ENCODE measurements around the gene UBE2G2. TPM values are rescaled to one million over a fixed set of nuclear protein-coding genes. Genes with fewer than 3 reads are reported as not detected.
A peak's percentile ranks its signal among the peaks of the same experiment; 100 is the strongest.

The UBE2G2 gene
- total RNA-seq, 1 donor from 2014 or later = 78.8 TPM

DNA sequence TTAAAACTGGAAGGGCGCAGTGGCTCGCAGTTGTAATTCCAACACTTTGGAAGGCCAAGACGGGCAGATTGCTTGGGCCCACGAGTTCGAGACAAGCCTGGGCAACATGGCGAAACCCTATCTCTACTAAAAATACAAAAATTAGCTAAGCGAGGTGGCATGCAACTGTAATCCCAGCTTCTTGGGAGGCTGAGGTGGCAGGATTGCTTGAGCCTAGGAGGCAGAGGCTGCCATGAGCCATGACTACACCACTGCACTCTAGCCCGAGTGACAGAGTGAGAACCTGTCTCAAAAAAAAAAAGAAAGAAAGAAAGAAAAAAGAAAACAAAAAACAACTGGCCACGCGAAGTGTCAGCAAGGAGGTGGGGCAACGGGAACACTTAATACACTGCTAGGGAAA, 6.3 kb downstream of the UBE2G2 start:
- H3K9me3 ChIP-seq = no peaks in the 10 kb centered on the region
- intact Hi-C loops (cut with DNase I) = no loop called here
- H3K4me1 ChIP-seq = peaks cover 15% of the 10 kb centered on the region
- H3K27me3 ChIP-seq = no peaks in the 10 kb centered on the region
- DNase-seq = no peak
- H3K4me3 ChIP-seq = no peak overlapping the region
- TF ChIP-seq CTCF (IDR thresholded peaks at IDR 0.05) = no peak
- H3K27ac ChIP-seq = no peak overlapping the region
- peaks cover 23% of the 10 kb centered on the region for H3K36me3 ChIP-seq
- ATAC-seq = no peak

DNA sequence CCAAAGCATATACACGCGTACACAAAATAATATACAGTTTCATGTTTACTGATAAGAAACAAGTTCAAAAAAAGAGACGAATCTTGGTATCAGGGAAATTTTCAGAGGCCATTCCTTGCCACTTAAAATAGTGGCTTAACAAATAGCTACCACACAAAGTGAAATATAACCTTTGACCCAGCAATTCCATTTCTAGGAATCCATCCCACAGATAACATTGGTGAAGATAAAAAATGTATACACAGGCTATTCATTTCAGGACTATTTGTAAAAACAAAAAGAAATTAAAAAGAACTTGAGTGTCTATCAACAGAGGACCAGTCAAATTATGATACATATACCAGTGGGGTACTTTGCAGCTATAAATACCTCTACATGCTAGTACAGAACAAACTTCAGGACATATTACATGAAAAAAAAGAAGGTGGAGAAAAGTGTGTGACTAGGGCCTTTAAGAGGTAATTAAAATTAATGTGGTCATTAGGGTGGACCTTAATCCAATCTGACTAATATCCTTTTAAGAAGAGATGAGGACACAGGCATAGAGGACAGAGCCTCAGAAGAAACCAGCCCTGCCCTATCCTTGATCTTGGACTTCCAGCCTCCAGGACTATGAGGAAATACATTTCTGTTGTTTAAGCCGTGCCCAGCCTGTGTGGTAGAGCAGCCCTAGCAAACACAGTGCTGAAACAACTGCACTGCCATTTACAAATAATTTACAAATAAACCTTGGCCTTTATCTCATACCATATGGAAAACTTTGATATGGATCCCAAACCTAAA, 7.8 kb downstream of the UBE2G2 start:
- Histone ChIP-seq H3K4me3 (no peak overlapping the region), H3K27me3 (no peaks in the 10 kb centered on the region), H3K4me1 (peaks cover 8% of the 10 kb centered on the region), H3K27ac (no peak overlapping the region), H3K36me3 (peaks cover 16% of the 10 kb centered on the region), H3K9me3 (no peaks in the 10 kb centered on the region)
- intact Hi-C loops (cut with DNase I) = loop anchor here (2.0 kb wide), 1 partner anchor 283 kb away; no protein-coding TSS in a partner anchor
- ATAC-seq (no peak), DNase-seq (no peak)
- TF ChIP-seq CTCF (IDR thresholded peaks at IDR 0.05) = no peak

- H3K9me3 ChIP-seq = no peaks in the 10 kb centered on the region
- peaks cover 8% of the 10 kb centered on the region for H3K4me1 ChIP-seq
- TF ChIP-seq CTCF (IDR thresholded peaks at IDR 0.05) = peak; percentile 85
- peaks cover 8% of the 10 kb centered on the region for H3K36me3 ChIP-seq
- intact Hi-C loops (cut with DNase I) = loop anchor here (2.0 kb wide), 1 partner anchor 282 kb away; no protein-coding TSS in a partner anchor
- H3K27ac ChIP-seq = no peak overlapping the region
- peak; percentile 96 for ATAC-seq
- H3K4me3 ChIP-seq = no peak overlapping the region
- DNase-seq = no peak
- H3K27me3 ChIP-seq = no peaks in the 10 kb centered on the region
Observed at GRCh38 chr21:44792702-44793591, 8.7 kb downstream of the UBE2G2 start.

- H3K27ac ChIP-seq = no peak overlapping the region
- intact Hi-C loops (cut with DNase I) = loop anchor here (2.0 kb wide), 1 partner anchor 281 kb away; no protein-coding TSS in a partner anchor
- no peak for TF ChIP-seq CTCF (IDR thresholded peaks at IDR 0.05)
Observed at GRCh38 chr21:44791993-44792392, 9.6 kb downstream of the UBE2G2 start.

GRCh38 chr21:44791246-44791645, 10.4 kb downstream of the UBE2G2 start:
- DNase-seq (no peak), ATAC-seq (peak; percentile 19)
- Histone ChIP-seq H3K27ac (no peak overlapping the region), H3K36me3 (no peaks in the 10 kb centered on the region), H3K27me3 (no peaks in the 10 kb centered on the region), H3K4me1 (peaks cover 10% of the 10 kb centered on the region), H3K4me3 (no peak overlapping the region), H3K9me3 (no peaks in the 10 kb centered on the region)
- intact Hi-C loops (cut with DNase I) = no loop called here
- TF ChIP-seq CTCF (IDR thresholded peaks at IDR 0.05) = no peak

More at GRCh38 chr21:44791993-44792392, 9.6 kb downstream of the UBE2G2 start:
- ATAC-seq = no peak
- no peak for DNase-seq
- H3K36me3 ChIP-seq = peaks cover 5% of the 10 kb centered on the region
- peaks cover 8% of the 10 kb centered on the region for H3K4me1 ChIP-seq
- no peak overlapping the region for H3K4me3 ChIP-seq
- no peaks in the 10 kb centered on the region for H3K9me3 ChIP-seq
- H3K27me3 ChIP-seq = no peaks in the 10 kb centered on the region

Measured in upper lobe of right lung (tissue), 1 donor.